HG03469 (cell line): ENCODE data around the gene SIN3A.
A peak's percentile ranks its signal among the peaks of the same experiment; 100 is the strongest.
"Not testable (repeated sequence)": the region's sequence is repeated elsewhere in the genome, so short reads cannot be mapped to it uniquely, and the experiment has no call there.

Experiments
- ATAC-seq: cut with Tn5 transposase; IDR thresholded peaks from one replicate; pipeline ENCODE4 v1.9.1; 2021; ENCODE audit warnings: mild to moderate bottlenecking, moderate library complexity, moderate number of reproducible peaks; ENCODE audit not compliant: unreplicated experiment

The SIN3A gene

GRCh38 chr15:75451674-75452363 is at the start of gene SIN3A:
Gene SIN3A, minus strand, starts transcription at chr15:75451690. Its CDS starts 21,315 bp downstream, at chr15:75430375.
- ATAC-seq, result peak; percentile 29

GRCh38 chr15:75493732-75494131 is 42.2 kb upstream of the SIN3A start:
- no peak for ATAC-seq

- no peak for ATAC-seq
Measured at GRCh38 chr15:75483961-75484360, 32.5 kb upstream of the SIN3A start.

- not testable (repeated sequence) for ATAC-seq
Measured at GRCh38 chr15:75483556-75483955, 32.1 kb upstream of the SIN3A start.

DNA sequence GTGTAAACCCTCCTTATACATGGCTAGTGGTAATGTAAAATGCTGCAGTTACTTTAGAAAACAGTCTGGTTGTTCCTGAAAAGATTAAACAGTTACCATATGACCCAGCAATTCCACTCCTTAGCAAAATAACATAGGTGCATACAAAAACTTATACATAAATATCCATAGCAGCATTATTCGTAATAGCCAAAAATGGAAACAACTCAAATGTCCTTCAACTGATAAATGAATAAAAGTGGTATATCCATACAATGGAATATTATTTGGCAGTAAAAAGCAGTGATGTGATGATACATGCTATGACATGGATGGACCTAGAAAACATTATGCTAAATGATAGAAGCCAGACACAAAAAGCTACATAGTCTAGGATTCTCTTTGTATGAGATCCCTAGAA is 31.6 kb upstream of the SIN3A start:
- no peak for ATAC-seq

GRCh38 chr15:75480463-75480862 is 29.0 kb upstream of the SIN3A start:
- not testable (repeated sequence) for ATAC-seq

DNA sequence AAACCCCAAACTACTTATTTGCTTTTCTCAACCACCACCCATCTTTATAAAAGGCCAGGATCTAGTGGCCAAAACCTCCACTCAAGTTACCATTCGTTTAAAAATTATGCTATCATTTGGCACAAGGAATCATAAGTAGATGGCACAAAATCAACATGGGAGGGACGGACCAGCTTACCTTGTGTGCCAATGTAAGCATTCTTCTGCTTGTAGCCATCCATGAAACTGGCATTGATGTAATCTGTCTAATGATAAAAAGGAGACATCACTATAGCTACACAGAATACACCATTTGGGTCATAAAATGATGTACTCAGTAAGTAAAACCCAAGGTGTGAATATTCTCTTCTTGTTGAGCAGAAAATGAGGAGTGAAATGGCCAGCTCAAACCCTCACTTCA is 28.2 kb upstream of the SIN3A start:
- ATAC-seq, result no peak

- not testable (repeated sequence) for ATAC-seq
Measured at GRCh38 chr15:75477094-75477493, 25.6 kb upstream of the SIN3A start.

DNA sequence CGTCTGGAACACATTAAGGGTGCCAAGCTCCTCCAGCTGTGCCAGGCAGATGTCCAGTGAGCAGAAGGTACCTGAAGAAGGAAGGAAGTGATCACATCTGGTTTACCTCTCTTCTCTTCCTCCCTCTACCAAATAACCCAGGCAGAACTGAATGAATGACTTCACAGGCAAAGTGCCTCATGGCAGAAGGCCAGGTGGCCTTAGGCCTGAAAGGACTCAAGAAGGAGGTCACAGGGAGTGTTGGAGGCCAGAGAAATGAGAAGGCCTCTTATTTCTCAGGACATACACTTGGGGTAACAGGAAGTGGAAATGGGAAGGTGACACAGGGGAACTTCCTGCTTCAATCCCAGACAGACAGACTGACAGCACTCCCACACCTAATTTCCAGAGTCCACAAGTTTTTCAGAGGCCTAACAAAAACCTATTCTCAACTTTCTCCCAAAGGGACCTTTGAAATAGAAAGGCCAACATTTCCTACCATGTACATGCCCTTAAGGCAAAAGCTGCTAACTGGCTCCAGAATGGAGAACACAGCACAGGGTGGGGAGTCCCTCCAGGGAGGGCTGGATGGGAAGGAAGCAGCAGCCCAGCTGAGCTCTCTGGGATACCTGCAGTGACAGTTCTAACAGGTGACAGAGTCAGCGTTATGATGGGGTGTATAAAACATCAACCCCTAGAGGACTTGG is 17.6 kb upstream of the SIN3A start:
- ATAC-seq, result no peak

DNA sequence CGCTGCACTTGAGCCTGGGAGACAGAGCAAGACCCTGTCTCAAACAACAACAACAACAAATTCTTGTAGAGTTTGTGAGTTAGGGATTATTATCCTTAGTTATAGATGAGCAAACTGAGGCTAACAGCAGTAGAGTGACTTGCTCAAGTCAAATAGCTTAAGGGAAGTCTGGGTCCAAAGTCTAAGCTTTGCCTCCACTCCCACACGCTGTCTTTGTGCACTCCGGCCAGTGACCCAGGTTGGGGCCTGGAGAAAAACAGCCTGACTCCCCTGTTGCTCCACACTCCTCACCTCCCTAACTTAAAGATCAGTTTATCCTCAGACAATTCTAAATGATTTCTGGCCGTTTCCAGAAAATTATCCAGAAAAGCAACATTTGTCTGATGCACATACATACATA is 9.2 kb upstream of the SIN3A start:
- ATAC-seq, result no peak

GRCh38 chr15:75459581-75459980 is 8.1 kb upstream of the SIN3A start:
- no peak for ATAC-seq

GRCh38 chr15:75456710-75457109 is 5.2 kb upstream of the SIN3A start:
- no peak for ATAC-seq

DNA sequence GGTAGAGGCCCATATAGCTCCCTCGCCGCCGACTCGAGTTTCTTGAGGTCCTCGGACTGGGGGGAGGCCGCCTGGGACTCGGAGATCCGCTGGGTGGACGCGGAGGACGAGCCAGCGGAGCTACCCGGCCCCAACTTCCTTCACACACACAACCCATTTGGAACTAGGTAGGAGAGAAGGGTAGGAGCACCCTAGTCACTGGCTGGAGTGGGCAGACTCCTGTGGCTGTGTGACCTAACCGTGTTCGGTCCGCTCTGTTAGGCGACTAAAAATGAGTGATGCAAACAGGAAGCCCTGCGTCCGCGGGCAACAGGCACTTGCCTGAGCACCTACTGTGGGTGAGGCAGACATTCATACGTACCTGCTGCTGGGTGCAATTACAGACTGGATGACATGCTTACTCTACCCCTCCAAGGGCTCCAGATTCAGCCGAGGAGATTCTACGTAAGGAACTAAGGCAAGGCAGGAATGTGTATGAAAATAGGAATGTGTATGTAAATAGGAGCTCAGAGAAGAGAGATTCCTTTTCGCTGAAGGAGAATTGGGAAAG is 4.6 kb upstream of the SIN3A start:
- no peak for ATAC-seq

- ATAC-seq, result no peak
Measured at GRCh38 chr15:75455424-75455981, 4.0 kb upstream of the SIN3A start.

DNA sequence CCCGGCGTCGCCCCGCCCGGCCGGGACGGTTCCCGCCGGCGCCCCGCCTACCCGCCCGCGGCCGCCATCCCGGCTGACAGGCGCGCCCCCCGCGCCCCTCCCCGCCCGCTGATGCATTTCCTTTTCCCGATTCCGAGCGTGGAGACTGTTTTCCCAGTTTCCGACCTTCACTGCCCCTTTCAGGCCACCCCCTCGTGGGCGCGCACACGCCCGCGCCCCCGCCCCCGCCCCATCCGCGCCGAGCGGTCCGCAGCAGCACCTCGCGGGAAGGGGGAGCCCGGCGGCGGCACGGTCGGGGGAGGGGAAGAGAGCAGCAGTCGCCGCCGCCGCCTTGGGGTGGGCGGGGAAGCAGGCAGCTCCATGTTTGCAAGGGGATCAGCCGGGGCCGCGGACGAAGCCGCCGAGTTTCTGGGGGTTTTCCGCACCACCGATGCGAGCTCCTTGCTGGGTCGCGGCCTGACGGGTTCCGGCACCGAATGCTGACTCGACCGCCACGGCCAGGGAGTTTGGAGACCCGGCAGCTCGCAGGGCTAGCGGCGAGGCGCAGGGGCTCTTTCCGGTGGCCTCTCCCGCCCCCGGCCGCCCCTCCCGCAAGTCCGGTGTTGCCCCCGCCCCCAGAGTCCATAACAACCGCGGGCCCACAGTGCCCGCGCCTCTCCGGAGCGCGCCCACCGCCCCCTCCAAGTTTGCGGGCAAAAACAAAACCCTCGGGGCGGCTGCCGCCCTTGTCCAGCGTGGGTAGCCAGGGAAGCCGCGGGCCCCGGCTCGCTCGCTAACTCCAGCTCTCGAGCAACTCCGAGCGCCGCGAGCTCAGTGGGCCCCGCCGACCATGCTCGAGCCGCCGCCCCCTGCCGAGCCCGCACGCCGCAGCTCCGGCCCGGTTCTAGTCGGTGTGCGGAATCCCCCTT is 3.2 kb upstream of the SIN3A start:
- no peak for ATAC-seq

DNA sequence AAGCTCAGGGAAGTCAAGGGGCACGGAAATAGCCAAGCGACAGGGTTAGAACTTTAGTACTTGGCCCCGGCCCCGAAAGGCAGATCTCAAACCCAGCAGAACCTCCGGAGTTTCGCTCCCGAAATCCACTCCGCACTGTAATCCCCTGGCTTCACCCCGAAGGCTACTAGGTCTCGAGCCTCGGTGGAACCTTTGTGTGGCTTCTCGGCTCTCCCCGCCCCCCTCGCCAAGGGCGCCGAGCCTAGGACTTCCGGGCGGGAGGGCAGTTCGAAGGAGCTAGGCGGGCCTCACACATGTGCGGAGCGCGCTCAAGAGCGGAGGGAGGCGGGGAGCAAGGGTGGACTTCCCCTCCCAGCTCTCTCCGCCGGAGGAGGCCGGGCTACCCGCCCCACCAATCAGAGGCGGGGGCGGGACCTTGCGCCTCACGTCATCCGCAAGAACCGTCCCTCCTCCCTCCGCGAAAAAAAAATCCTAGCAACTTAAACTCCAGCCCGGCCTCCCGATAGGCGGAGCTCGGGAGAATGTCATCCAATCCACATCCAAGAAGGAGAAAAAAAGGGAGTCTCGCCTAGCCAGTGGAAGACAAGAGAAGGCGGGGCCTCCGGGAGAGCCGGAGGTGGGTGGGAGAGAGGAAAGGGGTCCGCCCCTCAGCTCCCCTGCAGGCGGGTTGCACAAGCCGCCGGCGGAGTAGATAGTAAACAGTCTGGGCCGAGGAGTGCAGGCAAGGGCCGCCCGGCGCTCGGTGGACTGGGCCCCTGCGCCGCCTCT is 2.4 kb upstream of the SIN3A start:
- ATAC-seq, result peak; percentile 24

GRCh38 chr15:75452865-75453702 is 1.6 kb upstream of the SIN3A start:
- no peak for ATAC-seq

GRCh38 chr15:75452364-75452864 is 924 bp upstream of the SIN3A start:
- no peak for ATAC-seq

DNA sequence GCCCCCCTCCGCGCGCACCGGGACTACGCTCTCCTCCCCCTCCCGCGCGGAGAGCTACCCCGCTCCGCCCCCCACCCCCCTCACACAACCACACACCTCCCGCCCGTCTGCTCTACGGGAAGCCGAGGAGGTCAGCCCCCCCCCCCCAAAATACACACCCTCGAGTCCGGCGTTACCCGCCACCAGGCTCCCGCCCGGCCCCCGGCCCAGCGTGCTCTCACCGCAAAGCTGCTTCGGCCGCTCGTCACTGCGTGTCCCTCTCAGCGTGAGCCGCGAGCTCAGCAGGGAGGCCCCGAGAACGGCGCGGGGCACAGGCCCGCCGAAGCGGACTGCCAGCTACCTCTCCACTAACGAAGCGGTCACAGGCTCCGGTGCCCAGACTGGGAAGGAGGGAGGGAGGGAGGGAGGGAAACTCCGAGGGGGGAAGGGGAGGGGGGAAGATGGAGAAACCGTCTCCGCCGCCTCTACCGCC is 252 bp downstream of the SIN3A start:
- ATAC-seq, result no peak
